Measurements from ENCODE around the gene PTGR3.
A peak's percentile ranks its signal among the peaks of the same experiment; 100 is the strongest.

Gene PTGR3

GRCh38 chr18:75209129-75209950 is at the start of gene PTGR3:
Gene PTGR3 (minus strand): TSS chr18:75209139. CDS start chr18:75209058, 81 bp downstream.
- DNase-seq (ENCODE audit: low spot score): peak; percentile 77

GRCh38 chr18:75257605-75258004 is 48.7 kb upstream of the PTGR3 start:
- no peak for DNase-seq (ENCODE audit: low spot score)

DNA sequence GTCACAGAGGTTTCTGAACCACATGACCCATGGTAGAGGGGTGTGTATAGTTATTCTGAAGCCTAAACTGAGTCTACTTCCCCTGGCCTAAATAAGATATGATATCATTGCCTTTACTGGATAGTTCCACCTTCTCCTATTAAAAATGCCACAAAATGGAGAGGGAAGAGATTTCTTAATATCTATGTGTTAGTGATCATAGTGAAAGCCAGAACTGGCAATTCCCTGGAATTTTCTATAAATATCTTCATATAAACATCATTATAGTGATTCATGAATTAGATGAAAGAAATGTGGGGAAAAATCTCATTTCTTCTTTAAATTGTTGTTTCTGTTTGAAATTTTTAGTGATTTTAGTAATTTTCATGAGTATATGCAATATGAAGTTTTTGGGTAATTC is 47.4 kb upstream of the PTGR3 start:
- DNase-seq (ENCODE audit: low spot score): no peak

DNA sequence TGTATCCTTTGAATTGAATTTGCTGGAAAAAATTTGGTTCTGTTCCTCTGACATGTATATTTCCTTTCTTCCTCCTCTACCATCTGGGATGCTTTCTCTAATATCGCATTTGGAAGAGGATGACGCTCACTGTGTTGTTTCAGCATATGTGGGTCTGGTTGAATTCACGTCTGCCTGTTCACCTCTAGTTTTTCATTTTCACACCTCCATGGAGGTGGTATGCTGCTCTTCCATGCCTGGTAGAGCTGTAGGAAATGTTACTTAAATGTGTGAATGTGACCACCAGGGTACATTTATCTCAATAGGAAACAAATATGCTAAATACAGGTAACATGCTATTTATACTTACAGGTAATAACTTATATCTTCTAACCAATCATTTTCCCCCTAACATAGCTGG is 46.2 kb upstream of the PTGR3 start:
- DNase-seq (ENCODE audit: low spot score): no peak

GRCh38 chr18:75253784-75254183 is 44.8 kb upstream of the PTGR3 start:
- DNase-seq (ENCODE audit: low spot score): no peak

DNA sequence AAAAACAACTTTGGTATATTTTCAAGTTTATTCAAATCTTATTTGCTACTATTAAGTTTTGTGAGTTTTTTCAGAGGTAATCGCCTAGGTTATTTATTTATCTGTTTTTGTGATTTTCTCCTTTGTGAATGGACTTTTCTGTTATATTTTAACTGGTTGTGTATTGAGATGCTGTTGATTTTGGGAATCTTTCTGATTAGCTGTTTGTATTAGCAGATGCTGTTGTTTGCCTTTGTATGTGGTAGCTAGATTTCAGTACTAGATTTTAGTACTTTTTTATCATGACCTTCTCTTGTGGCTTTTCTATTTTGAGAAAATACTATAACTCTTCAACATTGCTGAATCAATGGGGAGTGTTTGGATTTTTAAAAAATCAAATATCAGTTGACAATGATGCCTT is 44.1 kb upstream of the PTGR3 start:
- DNase-seq (ENCODE audit: low spot score): no peak

DNA sequence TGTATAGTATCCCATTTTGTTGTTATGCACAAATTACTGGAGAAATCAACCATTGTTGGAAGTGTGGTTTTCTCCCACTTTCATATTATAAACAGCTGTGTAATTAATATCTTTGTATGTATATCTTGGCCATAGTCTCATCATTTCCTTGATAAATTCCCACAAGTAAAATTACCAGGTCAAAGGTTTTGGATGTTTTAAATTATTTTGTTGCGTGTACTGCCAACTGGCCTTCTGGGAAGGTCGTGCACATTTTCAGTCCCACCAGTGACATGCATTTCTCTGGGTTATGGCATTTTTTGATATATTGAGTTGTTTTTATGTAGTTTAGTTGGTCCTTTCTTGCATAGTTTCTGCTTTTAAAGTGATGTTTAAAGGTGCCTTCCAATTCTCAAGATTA is 43.2 kb upstream of the PTGR3 start:
- no peak for DNase-seq (ENCODE audit: low spot score)

DNA sequence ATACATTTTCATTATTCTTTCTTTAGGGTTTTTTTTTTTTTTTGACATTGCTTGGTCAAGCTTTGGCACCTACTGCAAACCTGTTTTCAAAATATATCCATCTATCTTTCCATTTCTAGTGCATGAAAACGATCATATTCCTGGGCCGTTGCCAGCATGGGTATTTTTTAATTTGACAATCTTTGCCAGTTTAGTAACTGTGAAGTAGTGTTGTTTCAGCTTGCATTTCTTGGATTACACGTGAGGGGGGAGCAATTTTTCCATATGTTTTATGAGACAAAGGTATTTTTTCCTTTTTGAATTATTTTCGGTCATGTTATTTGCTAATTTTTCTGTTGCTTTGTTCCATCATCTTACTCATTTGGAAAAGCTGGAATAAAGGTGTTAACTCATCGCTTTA is 42.5 kb upstream of the PTGR3 start:
- no peak for DNase-seq (ENCODE audit: low spot score)

DNA sequence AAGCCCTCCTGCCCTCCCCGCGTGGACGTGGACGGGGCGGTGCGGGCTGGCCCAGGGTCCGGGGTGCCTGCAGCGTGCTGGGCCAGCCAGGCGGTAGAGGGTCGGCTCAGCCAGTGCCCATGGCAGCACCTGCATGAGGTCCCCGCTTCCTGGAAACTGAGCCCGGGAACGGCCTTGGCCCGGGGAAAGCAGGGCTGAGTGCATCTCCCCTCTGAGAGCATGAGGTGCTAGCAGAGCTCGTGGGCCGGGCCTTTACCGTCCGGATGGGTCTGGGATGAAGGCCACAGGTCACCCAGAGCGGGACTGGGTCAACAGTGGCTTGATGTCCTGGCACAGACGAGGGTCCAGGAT is 41.5 kb upstream of the PTGR3 start:
- DNase-seq (ENCODE audit: low spot score): no peak

GRCh38 chr18:75249672-75250470 is 40.9 kb upstream of the PTGR3 start:
- DNase-seq (ENCODE audit: low spot score): no peak

DNA sequence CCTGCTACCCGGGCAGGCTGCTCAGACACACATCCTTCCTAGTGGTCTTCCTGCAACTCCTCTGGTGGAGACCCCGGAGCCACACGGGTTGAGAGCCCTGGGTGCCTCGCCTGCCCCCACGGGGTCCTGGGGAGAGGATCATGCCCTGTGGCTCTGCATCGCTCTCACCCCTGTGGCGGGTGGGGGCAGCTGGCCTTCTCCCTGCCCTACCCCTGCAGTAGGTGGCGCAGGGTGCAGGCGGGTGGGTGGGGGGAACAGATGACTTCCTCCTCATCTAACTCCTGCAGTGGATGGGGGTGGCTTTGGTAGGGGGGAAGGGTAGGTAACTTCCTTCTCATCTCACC is 40.2 kb upstream of the PTGR3 start:
- DNase-seq (ENCODE audit: low spot score): no peak

DNA sequence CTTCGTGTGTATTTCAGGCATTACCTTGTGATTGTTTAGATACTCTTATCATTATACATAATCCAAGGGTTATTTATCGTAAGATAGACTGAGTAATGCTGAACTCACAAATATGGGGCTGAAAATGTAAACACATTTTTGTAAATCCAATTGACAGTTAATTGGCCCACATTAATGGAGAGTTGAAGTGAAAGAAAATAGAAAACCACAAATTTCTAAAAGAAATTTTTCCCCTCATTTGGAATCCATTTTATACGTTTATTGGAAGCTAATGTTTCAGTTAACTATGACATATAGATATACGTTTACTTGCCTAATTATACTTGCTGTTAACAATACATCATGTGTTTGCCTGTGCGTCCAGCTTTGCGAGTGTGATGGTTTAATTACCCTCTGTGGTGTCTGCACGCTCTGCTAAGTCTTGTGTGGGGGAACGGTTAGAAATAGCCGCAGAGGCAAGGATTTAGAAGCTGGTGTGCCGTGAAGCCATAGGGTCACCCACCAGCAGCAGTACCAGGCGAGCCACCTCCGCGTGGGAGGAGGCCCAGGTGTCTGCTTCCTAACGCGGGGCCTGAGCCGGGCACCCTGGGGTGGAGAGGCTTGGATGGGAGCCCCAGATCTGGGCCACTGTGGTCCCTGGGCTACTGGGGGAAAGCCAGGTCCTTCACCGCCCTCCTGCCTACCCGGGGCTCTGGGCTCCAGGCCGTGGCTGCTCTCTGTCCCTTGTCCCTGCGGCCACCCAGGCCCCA is 39.7 kb upstream of the PTGR3 start:
- DNase-seq (ENCODE audit: low spot score): no peak

DNA sequence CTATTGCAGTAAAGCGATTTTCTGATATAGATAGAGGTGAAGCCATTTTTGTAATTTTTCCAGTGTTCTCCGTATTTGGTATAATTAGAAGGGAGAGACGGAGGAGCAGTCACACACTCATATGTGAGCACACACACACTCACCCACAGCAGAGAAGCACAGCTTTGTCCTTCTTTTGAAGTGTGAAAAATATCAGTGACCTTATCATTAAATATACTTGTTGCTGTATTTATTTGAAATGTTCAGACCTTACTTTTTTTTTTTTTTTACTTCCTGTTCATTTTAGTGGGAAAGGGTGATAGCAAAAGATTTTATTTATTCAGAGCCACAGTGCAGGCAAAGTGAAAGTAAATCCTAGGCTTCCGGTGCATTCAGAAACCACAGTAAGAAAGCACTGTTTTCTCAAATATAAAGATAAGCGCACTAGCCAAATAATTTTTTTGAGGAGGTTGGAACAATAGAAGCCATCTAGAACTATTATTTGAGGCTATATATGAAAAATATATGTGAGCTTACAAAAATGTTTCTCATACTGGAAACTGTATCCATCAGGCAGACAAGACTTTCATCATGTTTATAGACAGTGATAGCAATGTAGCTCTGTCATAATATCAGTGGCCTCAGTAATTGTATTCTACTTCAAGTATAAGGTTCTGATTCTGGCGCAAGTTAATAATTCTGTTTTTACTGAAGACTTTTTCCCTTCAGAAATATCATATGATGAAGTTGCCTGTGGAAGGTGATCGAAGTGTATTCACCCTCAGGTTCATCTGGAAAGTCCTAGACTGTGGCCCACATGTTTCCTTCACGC is 38.9 kb upstream of the PTGR3 start:
- DNase-seq (ENCODE audit: low spot score): peak; percentile 41

- DNase-seq (ENCODE audit: low spot score): no peak
Observed at GRCh38 chr18:75246721-75247610, 38.0 kb upstream of the PTGR3 start.

DNA sequence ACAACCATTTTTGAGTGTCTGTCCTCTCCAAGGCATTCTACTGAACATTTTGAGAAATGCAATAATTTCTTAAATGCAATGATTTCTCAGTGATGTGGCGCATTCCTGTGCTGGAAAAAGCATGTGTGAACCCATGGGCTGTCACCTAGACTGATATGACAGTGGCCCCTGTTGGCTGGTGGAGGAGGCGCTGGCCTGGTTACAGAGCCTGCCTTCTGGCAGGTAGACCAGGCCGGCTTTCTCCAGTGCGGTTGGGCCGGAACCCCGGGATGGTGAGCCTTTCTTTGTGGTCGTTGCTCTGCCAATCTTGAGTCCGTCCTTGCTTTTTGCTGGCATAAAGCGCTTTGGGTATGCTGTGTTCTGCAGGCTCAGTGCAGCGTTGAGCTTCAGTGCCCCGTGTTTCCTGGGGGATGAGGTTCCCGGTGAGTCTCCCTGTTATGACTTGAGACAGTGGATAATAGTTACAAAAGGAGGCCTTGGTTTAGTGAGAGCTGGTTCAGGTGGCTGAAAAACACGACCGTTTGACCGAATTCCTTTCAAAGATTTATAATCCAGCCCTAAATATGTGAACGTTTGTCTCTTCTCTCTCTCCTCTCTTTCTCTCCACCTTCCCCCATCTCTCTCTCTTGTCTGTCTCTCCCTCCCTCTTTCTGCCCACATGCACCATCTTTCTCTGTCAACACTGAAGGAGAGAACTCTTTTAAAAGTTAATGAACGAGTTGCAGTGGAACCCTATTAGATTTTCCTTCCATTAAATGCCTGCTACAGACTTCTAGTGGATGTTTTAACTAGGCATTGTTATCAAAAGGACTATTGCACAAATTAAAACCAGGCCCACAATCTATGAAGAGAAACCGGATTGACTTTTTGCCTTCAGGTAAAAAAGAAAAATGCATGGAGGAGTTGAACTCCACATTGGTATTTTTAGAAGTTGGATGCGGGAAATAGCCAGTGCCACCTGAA is 35.7 kb upstream of the PTGR3 start:
- DNase-seq (ENCODE audit: low spot score): peak; percentile 22

DNA sequence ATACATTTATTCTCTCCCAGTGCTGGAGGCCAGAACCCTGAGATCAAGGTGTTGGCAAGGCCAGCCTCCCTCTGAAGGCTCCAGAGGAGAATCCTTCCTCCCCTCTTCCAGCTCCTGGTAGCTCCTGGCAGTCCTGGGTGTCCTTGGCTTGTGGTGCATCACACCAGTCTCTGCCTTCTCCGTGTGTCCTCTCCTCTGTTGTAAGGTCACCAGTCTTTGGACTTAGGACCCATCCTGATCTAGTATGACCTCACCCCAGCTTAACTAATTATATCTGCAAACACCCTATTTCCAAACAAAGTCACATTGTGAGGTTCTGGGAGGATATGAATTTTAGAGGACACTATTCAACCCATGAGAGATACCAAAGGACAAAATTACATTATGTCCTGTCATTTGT is 32.8 kb upstream of the PTGR3 start:
- no peak for DNase-seq (ENCODE audit: low spot score)

GRCh38 chr18:75240433-75240832 is 31.5 kb upstream of the PTGR3 start:
- no peak for DNase-seq (ENCODE audit: low spot score)

DNA sequence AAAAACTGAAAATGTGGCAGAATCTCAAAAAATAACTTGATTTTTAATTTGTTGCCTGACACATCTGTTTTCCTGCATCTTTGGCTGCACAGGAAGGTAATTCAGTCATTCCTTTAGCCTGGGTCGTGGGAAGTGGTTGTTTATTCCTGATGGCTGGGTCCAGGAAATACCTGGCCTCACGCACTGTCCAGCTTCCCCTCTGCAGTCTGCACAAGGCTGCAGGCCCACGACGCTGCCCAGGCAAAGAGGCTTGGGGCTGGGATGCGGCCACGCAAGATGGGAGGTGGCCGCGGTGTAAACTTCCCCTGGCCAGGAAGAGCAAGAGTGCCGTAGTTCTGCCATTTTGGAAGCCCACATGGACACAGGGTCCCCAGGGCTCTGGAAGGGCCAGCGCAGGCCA is 29.8 kb upstream of the PTGR3 start:
- no peak for DNase-seq (ENCODE audit: low spot score)

DNA sequence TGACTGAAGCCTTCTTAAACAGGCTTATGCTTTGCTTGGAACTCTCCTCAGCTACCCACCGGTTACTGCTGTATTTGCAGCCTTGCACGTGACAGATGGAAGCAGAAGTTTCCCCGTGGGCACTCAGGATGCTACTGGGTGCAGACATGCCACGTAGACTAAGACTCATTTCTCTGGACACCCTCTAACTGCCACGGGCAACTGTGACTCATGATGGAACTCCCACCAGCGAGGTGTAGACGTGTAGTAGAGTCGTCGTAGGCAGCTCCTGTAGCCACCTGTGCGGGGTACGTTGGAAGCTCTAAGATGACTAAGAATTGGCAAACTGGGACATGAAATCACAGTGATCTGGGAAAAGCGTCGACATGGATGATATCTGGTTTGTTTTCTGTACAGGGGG is 29.2 kb upstream of the PTGR3 start:
- no peak for DNase-seq (ENCODE audit: low spot score)

- DNase-seq (ENCODE audit: low spot score): no peak
Observed at GRCh38 chr18:75235896-75236295, 27.0 kb upstream of the PTGR3 start.
